Cardiac septum (tissue), 1 donor: ENCODE data around the gene CCDC88C. TPM values are rescaled to one million over a fixed set of nuclear protein-coding genes. Genes with fewer than 3 reads are reported as not detected.
"Not testable (repeated sequence)": the region's sequence is repeated elsewhere in the genome, so short reads cannot be mapped to it uniquely, and the experiment has no call there.

Experiments used
- DNase-seq: peaks from one replicate; pipeline ENCODE4 v3.0.0-alpha.2; 2020; ENCODE audit warnings: low spot score
- intact Hi-C: fragments of 100-400 bp; cut with DNase I; formaldehyde crosslinking; loops from one replicate; pipeline ENCODE4 v1.14.0; 2022
- total RNA-seq: library from RNA; stranded (reverse); fragmentation: NEBNext Ultra II Directional; extraction: Animal tissue kit (Norgen Biotek cat#: 25700); gene quantifications from one replicate; pipeline ENCODE4 v1.2.1, GENCODE V29; 2021
- donor health status: DM: no; HTN: no; CAD: no.

CCDC88C gene
- total RNA-seq, 1 donor from 2014 or later = 2.6 TPM

DNA sequence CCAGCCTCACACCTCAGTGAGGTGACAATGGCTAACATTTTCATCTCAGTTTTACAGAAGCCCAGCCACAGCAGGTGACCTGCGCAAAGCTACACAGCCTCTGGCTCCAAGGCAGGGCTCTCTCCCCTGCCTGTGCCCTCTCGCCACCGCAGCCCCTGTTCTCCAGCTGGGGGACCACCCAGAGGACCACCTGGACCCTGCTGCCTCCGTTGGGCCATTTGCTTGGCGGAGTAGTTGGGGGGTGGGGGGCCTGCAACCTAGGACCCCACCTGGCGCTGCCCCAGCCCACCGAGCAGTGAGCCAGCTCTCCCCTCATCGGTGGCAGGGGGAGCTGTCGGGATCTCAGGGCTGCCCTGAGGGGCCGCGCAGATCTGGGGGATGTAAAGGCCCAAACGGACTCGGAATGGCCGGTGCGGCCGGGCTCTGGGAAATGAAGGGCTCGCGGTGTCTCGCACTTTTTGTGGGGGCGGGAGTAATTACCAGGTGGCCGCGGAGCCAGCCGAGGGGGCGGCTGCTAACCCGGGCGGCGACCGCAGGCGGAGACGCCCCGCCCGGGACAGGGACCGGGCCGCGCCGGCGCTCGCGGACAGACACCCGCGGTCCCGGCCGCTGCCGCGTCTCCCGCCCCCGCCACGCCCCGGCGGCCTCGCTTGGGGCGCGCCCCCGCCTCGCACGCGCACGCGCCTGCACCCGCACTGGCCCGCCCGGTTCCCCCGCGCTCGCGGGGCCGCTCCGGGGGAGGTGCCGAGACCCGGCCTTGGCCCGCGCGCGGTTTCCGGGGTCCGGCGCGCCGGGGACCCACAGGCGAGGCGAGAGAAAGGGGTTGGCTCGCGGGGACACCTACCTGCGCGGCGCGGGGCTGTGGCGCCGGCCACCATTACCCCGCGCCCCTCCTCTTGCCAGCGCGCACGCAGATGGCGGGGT, 164.5 kb downstream of the CCDC88C start:
- intact Hi-C loops = no loop called here
- DNase-seq = no peak

DNA sequence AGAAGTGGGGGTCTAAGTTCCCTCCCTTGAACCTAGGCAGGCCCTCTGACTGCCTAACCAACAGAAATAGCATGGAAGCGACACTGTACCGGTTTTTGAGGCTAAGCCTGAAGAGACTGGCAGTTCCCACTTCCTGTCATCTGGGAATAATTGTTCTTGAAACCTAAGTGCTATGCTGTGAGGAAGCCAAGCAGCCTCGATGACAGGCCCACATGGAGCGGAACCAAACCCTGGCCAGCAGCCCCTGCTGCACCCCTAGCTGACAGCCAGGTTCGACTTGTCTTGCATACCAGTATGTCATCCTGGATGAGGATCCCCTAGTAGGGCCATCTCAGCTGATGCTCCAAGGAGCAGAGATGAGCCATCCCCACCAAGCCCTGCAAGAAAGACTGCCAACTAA, 166.7 kb downstream of the CCDC88C start:
- no peak for DNase-seq

DNA sequence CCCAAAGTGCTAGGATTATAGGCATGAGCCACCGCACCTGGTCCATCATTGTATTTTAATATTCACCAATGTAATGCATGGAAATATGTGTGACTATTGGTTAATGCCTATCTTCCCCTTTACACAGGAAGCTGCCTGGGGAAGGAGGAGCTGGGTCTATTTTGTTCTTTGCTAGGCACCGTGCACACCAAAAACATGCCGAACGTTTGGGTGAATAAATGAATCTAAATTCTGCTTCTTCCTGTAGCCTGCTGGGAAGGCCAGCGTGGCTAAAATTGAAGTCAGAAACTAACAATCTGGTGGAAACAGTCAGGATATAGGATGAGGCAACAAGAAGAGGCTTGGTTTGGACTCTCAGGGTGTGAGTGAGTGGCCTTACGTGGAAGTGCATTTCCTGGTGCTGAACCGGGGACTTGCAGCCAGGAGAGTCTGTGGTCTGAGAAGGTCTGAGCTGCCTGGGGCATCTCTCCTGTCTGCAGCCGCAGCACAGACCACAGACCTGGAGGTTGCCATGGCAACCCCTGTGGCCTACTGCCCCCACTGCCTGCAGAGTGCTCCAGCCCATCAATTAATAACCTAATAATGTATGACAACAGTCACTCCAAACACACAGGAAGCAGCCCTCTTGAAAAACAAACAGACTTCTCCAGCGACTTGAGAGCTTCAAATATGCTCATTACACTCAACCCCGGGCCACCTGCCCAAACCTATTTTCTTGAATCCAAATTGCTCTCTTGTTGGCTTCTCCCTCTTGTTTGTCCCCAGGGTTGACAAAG, 167.6 kb downstream of the CCDC88C start:
- intact Hi-C loops = no loop called here
- no peak for DNase-seq

More for the DNA sequence above, 166.7 kb downstream of the CCDC88C start:
- intact Hi-C loops = no loop called here

DNA sequence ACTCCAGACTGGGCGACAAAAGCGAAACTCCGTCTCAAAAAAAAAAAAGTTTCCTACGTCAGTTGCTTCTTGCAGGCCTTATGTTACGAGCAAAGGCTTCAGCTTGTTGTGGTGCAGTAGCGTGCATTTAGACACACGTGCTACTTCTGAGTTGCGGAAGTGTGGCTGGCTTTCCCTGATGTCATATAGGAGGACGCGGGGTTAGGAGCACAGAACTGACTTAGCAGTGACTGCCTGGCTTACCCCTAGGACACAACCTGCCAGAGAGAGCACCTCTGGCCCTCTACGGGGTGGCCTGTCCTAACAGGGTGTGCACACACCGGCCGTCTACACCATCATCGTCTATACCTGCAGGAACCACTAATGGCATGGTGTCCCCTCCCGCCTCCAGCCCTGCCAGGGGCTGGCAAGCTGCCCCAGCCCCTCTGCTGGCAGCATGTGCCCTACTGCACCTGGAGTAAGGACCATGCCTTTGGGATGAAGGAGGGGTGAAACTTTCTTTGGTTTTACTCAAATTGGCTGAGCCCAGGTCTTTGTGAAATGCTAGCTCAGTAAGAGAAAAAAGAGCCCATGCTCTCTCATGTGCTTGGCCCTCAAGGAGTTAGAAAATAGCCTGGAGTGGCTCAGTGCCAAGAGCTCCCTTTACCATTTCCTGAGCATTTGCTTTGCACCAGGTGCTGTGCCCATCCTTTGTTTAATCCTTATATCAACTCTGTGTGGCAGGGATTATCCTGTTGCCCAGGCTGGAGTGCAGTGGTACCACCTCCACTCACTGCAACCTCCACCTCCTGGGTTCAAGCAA, 171.4 kb downstream of the CCDC88C start:
- intact Hi-C loops = no loop called here
- no peak for DNase-seq

DNA sequence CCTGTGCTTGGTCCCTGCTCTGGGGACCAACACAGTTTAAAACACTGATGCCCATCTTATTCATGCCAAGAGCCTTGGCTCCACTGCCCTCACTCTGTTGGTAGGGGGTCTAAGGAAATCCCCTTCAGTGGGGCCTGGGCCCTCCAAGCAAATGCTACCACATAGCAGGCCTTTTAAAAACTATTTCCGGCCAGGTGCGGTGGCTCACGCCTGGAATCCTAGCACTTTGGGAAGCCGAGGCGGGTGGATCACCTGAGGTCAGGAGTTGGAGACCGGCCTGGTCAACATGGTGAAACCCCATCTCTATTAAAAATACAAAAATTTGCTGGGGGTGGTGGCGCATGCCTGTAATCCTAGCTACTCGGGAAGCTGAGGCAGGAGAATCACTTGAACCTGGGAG, 172.0 kb downstream of the CCDC88C start:
- intact Hi-C loops, DNase-seq: not testable (repeated sequence)

DNA sequence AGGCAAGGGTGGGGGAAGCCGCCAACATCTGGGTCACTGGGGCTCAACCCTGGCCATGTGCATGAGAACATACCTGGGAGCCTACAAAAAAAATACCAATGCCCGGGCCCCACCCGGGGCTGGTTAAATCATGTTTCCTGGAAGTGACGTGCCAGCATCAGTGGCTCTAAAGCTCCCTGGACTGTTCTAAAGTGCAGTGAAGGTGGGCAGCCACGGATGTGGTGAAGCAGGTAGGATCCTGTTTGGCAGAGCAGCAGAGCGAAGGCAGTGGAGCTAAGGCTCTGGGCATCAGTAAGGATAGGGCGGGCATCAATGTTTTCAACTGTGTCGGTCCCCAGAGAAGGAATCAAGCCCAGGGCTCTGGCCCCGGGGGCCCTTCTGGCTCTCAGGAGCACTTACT, 172.6 kb downstream of the CCDC88C start:
- no peak for DNase-seq
- intact Hi-C loops = no loop called here

DNA sequence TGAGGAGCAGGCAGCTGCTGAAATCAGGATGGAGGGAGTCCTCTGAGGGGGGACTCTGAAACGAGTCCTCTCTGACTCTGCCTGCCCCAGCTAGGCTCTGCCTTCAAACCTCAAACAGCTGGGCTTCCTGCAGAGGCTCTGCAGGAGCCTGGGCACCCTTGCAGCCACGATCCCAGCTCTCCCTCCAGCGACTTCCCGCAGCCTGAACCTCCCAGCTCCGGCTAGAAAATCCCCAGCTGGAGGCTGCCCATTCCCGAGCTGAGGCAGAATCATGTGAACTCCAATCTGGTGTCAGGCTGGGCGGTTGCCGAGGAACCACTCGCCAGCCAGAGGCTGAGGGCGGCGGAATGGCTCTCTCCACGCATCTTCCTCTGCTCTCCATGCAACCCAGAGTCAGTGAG, 173.1 kb downstream of the CCDC88C start, which contains the start of gene GPR68:
Gene GPR68 (minus strand): TSS at position 204 of the 401 bp plus-strand sequence. CDS start 9,654 bp downstream, outside the sequence.
- DNase-seq = no peak
- intact Hi-C loops = no loop called here

DNA sequence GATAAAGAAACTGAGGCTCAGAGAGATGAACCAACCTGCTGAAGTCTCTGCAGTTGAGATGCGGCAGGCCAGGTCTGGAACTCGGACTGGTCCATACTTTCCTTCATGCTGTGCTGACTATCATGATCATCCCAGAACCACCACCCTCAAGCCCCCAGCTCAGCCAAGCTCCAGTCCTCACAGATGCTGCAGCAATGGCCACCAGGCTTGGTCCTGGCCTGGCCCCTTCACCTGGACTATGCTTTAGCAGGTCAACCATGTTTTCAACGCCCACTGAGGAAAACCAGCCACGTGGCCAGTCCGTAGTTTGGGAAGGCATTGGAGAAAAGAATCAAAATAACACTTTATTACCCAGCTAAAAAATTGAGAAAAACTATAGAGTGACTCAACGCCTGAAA, 174.5 kb downstream of the CCDC88C start:
- intact Hi-C loops = no loop called here
- no peak for DNase-seq

DNA sequence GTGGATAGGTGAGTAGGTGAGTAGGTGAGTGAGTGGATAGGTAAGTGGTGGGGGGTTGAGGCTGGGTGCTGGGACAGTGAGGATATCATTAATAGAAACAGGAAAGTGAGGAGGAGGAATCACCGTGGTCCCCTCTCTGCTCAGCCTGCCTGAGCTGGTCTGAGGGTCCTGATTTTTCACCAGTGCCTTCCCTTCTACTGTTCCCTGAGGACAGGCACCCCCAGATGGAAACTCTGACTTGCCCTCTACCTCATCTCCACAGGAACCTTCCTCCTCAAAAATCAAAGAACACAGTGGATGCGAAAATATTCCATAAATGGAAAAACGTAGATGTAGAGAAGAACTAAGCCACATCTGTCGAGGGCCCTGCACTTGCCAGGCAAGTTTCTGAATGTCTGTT, 175.0 kb downstream of the CCDC88C start:
- intact Hi-C loops = no loop called here
- no peak for DNase-seq

DNA sequence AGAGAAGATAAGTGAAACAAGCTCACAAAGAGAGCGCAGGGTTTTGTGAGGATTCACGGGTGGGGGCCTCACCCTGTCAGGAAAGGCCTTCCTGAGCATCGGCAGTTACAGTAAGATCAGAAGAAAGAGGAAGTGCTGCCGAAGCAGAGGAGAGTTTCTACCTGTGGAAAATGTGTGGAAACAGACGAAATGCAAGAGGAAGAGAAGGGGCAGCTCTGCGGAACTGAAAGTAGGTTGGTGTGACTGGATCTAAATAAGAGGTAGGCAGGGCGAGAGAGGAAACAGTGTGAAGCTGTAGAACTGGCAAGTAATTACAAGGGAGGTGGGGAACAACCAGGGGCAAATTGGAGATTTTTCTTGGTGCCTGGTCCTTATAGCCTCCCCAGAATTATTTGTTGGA, 175.8 kb downstream of the CCDC88C start:
- DNase-seq = no peak
- intact Hi-C loops = no loop called here

DNA sequence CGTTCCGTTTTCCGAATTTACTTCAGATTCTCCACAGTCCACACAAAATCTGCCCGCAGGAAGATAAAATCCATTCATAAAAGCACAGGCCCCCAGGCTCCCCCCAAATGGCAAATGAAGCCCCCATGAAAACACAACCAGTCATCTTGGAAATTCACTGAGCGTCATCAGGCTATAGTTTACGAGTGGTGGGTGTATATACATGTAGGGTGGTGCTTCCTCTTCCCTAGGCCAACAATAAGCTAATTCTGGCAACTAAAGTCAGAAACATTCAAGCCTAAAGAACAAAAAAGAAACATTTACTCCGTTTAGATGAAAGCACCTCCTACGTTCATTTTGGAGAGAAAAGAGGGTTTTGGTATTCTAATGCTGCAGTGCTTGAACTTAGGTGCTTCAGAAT, 179.0 kb downstream of the CCDC88C start:
- intact Hi-C loops = no loop called here
- no peak for DNase-seq

DNA sequence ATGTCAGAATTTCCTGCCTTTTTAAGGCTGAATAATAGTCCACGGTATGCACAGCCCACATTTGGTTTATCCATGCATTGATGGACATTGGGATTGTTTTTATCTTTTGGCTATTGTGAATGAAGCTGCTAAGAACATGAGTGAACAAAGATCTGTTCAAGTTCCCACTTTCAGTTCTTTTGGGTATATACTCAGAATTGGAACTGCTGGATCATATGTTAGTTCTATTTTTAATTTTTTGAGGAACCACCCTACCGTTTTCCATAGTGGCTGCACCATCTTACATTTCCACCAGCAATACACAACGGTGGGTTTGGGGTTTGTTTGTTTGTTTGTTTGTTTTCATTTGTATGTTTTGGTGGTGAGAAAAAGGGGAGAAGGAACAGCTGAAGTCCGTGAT, 179.5 kb downstream of the CCDC88C start:
- DNase-seq = no peak
- intact Hi-C loops = no loop called here

DNA sequence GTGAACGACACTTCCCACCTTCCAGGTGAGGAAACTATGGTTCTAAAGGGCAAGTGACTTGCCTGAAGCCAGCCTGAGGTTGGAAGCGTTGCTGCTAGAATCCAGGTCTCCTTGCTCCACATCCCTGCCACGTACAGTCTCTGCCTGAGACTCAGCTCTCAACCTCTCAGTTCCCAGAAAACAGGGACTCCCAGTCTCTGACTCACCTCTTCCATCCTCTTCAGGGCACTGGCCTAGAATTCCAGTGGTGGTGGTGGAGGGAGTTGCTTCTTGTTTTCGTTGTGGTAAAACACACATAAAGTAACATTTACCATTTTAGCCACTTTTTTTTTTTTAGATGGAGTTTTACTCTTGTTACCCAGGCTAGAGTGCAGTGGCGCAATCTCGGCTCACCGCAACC, 180.4 kb downstream of the CCDC88C start:
- no peak for DNase-seq
- intact Hi-C loops = no loop called here

DNA sequence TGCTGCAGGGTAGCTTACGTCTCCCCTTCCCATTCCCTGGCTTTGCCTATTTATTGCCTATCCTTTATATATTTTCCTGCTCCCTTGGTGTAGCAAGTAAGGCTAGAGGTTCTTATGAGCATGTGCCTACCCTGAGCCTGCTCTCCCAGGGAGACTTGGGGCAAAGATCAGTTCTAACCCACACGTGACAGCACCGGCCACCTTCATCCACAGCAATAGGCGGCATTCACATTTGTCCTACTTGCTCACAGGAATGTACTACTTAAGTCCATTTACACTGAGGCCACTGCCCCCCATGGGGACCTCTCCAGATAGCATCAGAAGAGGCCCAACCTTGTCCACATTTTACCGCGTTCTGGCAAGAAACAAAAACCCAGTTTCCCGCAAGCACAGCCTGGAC, 181.8 kb downstream of the CCDC88C start:
- intact Hi-C loops = no loop called here
- no peak for DNase-seq

DNA sequence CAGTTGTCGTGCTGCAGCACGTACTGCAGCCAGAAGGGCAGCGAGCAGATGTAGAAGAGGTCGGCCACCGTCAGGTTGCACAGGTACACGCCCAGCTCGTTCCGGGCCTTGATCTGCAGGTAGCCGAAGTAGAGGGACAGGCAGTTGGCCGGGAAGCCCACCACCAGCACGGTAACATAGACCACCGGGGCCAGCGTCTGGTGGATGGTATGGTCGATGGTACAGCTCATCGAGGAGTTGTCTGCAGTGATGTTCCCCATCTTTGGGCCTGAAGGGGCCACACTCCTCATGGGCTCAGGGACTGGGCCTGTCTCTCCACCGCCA, 182.9 kb downstream of the CCDC88C start:
- intact Hi-C loops = no loop called here
- no peak for DNase-seq

DNA sequence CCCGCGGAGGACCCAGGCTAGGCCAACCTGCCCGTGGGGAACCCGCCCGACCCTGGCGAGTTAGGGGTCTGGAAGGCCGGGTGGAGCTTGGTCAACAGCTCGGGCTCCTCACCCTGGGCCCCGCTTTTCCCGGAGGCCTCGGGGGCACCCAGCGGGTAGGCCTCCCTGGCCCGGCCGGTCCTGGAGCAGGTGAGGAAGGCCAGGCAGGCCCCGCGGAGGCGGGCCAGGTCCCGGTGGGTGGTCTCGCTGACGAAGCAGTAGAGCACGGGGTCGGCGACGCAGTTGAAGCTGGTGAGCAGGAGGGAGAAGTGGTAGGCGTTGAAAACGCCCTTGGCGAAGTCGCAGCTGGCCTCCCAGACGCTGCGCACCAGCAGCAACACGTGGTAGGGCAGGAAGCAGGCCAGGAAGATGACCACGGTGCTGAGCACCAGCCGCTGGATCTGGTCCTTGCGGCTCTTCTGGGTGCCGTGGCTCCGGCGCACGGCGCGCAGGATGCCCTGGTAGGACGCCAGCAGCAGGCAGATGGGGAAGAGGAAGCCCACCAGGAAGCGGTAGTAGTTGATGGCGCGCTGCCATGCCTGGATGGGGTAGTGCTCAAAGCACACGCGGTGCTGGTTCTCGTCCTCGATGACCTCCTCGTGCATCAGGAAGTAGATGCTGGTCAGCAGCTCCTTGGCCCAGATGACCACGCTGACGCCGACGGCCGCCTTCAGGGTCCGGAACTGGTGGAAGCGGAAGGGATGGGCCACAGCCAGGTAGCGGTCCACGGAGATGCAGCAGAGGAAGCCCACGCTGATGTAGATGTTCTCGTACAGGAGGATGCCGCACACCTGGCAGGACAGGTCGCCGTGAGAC, 183.5 kb downstream of the CCDC88C start:
- intact Hi-C loops = no loop called here
- no peak for DNase-seq

DNA sequence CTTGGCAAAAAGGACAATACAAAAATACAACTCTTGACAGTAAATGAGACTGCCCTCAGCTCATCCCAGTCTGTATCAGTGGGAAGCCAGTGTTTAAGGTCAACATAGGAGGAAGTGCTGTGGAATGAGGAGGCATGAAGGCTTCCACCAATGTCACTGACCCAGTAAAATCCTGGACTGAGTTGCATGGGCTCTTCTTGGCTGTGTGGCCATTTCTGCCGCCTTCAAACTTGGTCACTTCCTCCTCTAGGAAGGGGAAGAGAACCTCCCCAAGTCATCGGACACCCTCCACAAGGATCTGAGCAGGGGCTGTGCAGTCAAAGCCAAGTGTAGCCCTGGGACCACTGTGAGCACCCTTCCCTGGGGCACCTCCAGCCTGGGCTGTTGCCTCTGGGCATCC, 185.0 kb downstream of the CCDC88C start:
- no peak for DNase-seq
- intact Hi-C loops = no loop called here

DNA sequence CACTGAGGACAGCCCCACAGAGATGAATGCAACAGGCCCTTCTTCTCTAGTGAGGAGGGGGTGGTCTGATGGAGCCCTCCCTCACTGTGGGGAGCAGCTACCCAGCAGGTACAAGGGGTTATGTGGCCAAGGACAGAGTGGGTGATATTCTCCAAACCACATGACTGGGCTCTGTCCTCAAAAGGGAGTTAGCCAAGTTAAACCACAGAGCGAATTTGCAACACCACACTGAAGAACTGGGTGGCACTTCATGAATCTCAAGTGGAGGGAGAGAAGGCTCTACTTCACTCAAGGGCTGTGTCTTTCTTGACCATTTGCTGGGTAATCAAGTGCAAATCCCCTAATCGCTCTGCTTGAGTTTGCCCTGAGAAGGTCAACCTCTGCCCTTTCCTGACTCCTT, 185.6 kb downstream of the CCDC88C start:
- DNase-seq = no peak
- intact Hi-C loops = no loop called here

DNA sequence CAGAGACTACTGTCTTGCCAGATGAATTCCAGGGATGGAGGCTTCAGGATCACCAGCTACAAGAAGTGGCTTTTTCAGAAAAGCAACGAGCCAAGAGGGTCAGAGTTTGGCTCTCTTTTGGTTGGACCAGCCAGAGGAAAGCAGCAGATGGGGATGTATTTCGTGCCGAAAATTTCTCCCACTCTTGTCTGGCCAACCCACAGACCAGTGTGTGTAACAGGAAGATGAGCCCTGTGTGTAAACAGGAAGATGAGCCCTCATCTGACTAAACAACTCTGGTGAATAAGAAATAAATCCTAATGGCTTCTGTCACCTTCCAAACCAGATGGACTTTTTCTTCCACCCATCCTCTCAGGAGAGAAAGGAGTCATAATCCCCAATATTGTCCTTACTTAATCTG, 186.2 kb downstream of the CCDC88C start:
- intact Hi-C loops = no loop called here
- no peak for DNase-seq
